PC-9 (cell line): ENCODE measurements around the gene NACC2.

ENCODE experiments used
- EZH2 ChIP-seq: fragments of 200-600 bp; sonication (generic); IDR thresholded peaks from 2 replicates; pipeline ENCODE4 v1.8.0; 2017; ENCODE audit warnings: antibody characterized with exemption, low read depth
- TF ChIP-seq, protein P1 (sequence below): fragments of 200-600 bp; sonication (generic); conservative IDR thresholded peaks from 2 replicates; pipeline ENCODE4 v1.6.1; 2017; ENCODE audit warnings: mixed run types, antibody characterized with exemption, mild to moderate bottlenecking, moderate library complexity

DNA sequence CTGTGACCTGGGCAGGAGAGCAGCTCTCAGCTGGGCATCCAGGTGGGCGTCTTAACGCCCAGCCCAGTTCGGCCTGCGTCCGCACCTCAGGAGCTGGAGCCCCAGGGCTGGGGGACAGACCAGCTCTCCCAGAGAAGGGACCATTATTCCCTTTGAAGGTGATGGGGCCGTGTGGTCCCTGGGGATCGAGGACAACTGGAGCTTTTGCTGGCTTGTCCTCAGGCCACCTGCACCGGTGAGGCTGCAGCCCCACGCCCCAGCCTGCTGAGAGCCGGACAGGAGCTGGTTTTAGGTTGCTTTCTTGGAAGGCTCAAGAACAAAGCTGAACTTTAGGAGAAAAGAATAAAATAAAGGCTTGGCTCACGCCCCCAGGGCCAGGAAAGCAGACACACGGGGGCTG, 40.9 kb downstream of the NACC2 start:
- TF ChIP-seq, protein P1, sequence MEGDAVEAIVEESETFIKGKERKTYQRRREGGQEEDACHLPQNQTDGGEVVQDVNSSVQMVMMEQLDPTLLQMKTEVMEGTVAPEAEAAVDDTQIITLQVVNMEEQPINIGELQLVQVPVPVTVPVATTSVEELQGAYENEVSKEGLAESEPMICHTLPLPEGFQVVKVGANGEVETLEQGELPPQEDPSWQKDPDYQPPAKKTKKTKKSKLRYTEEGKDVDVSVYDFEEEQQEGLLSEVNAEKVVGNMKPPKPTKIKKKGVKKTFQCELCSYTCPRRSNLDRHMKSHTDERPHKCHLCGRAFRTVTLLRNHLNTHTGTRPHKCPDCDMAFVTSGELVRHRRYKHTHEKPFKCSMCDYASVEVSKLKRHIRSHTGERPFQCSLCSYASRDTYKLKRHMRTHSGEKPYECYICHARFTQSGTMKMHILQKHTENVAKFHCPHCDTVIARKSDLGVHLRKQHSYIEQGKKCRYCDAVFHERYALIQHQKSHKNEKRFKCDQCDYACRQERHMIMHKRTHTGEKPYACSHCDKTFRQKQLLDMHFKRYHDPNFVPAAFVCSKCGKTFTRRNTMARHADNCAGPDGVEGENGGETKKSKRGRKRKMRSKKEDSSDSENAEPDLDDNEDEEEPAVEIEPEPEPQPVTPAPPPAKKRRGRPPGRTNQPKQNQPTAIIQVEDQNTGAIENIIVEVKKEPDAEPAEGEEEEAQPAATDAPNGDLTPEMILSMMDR, result no peak
- TF ChIP-seq EZH2, result no peak
